Upper lobe of left lung (tissue), 6 donors: ENCODE measurements around the gene C1orf232. TPM values are rescaled to one million over a fixed set of nuclear protein-coding genes. Genes with fewer than 3 reads are reported as not detected.

Experiments
- ATAC-seq, 2 donors: fragments of 200-7000 bp; cut with Tn5 transposase; one replicate each; pipeline ENCODE4 v1.9.1; 2022; ENCODE audit warnings: mild to moderate bottlenecking in 2 of 2, moderate library complexity in 2 of 2; ENCODE audit not compliant: low FRiP score in 2 of 2
- DNase-seq, 2 donors: peaks; one replicate each; pipeline ENCODE4 v3.0.0-alpha.2; 2019 to 2020
- H3K27ac ChIP-seq, 4 donors: fragments of 200-600 bp; sonication (generic); one replicate each; pipeline ENCODE4 v1.5.1; 2016 to 2019
- H3K27me3 ChIP-seq, 4 donors: fragments of 200-600 bp; sonication (generic); one replicate each; pipeline ENCODE4 v1.5.1; 2017 to 2019
- H3K36me3 ChIP-seq, 4 donors: fragments of 200-600 bp; sonication (generic); one replicate each; pipeline ENCODE4 v1.5.1; 2016 to 2019
- H3K4me1 ChIP-seq, 4 donors: fragments of 200-600 bp; sonication (generic); one replicate each; pipeline ENCODE4 v1.5.1; 2018 to 2019
- H3K4me3 ChIP-seq, 4 donors: fragments of 200-600 bp; sonication (generic); one replicate each; pipeline ENCODE4 v1.5.1; 2017 to 2019; ENCODE audit warnings: mild to moderate bottlenecking in 2 of 4, moderate library complexity in 1 of 4
- H3K9me3 ChIP-seq, 4 donors: fragments of 200-600 bp; sonication (generic); one replicate each; pipeline ENCODE4 v1.5.1; 2018 to 2019
- EP300 ChIP-seq, 4 donors: sonication (generic); formaldehyde crosslinking; IDR thresholded peaks; one replicate each; pipeline ENCODE4 v1.5.1; 2017; ENCODE audit warnings: antibody characterized with exemption in 4 of 4, control low read depth in 2 of 4
- POLR2A ChIP-seq, 4 donors: fragments of 450-650 bp; IDR thresholded peaks; one replicate each; pipeline ENCODE4 v1.5.1; 2016 to 2017; ENCODE audit warnings: antibody characterized with exemption in 4 of 4, mild to moderate bottlenecking in 2 of 4
- POLR2AphosphoS5 ChIP-seq, 2 donors: sonication (generic); formaldehyde crosslinking; IDR thresholded peaks; one replicate each; pipeline ENCODE4 v1.5.1; 2017; ENCODE audit warnings: antibody characterized with exemption in 2 of 2
- WGBS, 2 donors: methylation state at CpG; one replicate each; pipeline ENCODE4 v1.1.5; 2017 to 2018; 5-methylcytosine and 5-hydroxymethylcytosine counted together
- total RNA-seq, 6 donors: library from RNA; depleted of rRNA in 4 of 6; stranded (reverse); fragments of >200 nt in 4 of 6; gene quantifications; one replicate each; pipeline versions ENCODE4 v1.1.0 to v1.2.1, GENCODE V29; 2016 to 2021
- TF ChIP-seq, protein P1 (sequence below), 6 experiments: fragments of 450-650 bp in 4 of 6; fragments of 200-600 bp in 2 of 6; sonication (generic) in 2 of 6; IDR thresholded peaks; one replicate each; pipeline ENCODE4 v1.5.1; 2016 to 2019; ENCODE audit warnings: antibody characterized with exemption in 6 of 6
- donor health status: DM: no; HTN: no; CAD: no; lungs with moderate emphysema.
- donor health status: DM: no; HTN: yes; CAD: no; lungs with severe emphysema.

Gene C1orf232
- total RNA-seq, 6 donors from 2014 or later, result not detected

DNA sequence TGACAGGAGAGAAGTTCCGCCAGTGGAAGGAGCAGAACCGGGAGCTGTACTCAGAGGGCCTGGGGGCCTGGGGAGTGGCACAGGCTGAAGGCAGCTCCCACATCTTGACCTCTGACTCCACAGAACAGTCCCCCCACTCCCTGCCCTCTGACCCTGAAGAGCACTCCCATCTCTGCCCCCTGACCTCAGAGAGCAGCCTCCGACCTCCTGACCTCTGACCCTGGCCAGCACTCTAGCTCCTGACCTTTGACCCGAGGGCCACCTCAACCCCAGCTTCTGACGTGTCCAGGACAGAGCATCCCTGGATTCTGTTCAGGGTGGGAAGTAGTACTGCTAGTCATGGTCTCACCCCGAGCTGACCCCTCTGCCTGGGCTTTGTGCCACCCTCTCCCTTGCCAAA, 20.6 kb upstream of the C1orf232 start:
- DNase-seq (no peak), ATAC-seq (no peak)
- Histone ChIP-seq H3K27me3 (no peaks in the 10 kb centered on the region), H3K4me1 (no peaks in the 10 kb centered on the region), H3K27ac (no peak overlapping the region), H3K36me3 (peaks cover 0 to 18% (median 2%) of the 10 kb centered on the region in 4 donors), H3K9me3 (no peaks in the 10 kb centered on the region), H3K4me3 (no peak overlapping the region)
- TF ChIP-seq POLR2AphosphoS5 (IDR thresholded peaks at IDR 0.05), result no peak
- 79 to 90% methylated on average over 2 to 6 of the region's 6 CpGs for WGBS, 2 donors

DNA sequence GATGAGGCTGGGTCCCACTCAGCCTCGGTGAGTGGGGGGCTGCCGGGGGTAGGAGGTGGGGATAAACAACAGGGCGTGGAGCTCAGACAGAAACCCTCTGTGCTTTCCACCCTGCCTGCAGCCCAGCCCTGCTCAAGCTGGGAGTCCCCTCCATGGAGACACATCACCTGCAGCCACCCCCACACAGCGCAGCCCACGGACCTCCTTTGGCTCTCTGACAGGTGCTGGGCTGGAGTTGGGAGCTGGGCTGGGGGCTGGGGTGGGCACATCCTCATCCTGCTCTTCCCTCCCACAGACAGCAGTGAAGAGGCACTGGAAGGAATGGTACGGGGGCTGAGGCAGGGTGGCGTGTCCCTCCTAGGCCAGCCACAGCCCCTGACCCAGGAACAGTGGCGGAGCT, 19.7 kb upstream of the C1orf232 start:
- 96 to 100% methylated on average over 6 to 8 of the region's 8 CpGs for WGBS, 2 donors
- ATAC-seq, result peak in 1 of 2 donors; percentile 6
- Histone ChIP-seq H3K4me3 (no peak overlapping the region), H3K27me3 (no peaks in the 10 kb centered on the region), H3K27ac (no peak overlapping the region), H3K4me1 (no peaks in the 10 kb centered on the region), H3K36me3 (peaks cover 0 to 18% (median 3%) of the 10 kb centered on the region in 4 donors), H3K9me3 (no peaks in the 10 kb centered on the region)
- TF ChIP-seq POLR2AphosphoS5 (IDR thresholded peaks at IDR 0.05) (no peak), EP300 (IDR thresholded peaks at IDR 0.05) (no peak), POLR2A (IDR thresholded peaks at IDR 0.05) (no peak)
- TF ChIP-seq, protein P1, sequence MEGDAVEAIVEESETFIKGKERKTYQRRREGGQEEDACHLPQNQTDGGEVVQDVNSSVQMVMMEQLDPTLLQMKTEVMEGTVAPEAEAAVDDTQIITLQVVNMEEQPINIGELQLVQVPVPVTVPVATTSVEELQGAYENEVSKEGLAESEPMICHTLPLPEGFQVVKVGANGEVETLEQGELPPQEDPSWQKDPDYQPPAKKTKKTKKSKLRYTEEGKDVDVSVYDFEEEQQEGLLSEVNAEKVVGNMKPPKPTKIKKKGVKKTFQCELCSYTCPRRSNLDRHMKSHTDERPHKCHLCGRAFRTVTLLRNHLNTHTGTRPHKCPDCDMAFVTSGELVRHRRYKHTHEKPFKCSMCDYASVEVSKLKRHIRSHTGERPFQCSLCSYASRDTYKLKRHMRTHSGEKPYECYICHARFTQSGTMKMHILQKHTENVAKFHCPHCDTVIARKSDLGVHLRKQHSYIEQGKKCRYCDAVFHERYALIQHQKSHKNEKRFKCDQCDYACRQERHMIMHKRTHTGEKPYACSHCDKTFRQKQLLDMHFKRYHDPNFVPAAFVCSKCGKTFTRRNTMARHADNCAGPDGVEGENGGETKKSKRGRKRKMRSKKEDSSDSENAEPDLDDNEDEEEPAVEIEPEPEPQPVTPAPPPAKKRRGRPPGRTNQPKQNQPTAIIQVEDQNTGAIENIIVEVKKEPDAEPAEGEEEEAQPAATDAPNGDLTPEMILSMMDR (IDR thresholded peaks at IDR 0.05), result no peak
- no peak for DNase-seq

DNA sequence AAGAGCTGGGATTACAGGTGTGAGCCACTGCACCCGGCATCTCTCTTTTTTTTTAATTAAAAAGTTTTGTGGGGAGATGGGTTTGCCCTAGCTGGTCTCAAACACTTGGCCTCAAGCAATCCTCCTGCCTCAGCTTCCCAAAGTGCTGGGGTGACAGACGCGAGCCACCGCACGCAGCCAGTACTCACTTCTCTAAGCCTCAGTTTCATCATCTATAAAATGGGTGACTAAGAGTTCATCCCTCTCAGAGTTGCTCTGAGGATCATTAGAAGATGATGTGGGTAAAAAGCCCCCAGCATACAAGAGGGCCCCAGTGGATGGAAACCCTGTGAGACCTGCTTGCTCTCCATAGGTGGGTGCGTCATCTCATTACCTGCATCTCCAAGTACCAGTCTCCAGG, 19.1 kb upstream of the C1orf232 start:
- WGBS, 2 donors, result 93 to 96% methylated on average over 6 of the region's 6 CpGs
- Histone ChIP-seq H3K36me3 (peaks cover 0 to 22% (median 5%) of the 10 kb centered on the region in 4 donors), H3K9me3 (no peaks in the 10 kb centered on the region), H3K4me1 (no peaks in the 10 kb centered on the region), H3K27ac (no peak overlapping the region), H3K4me3 (no peak overlapping the region), H3K27me3 (no peaks in the 10 kb centered on the region)
- TF ChIP-seq EP300 (IDR thresholded peaks at IDR 0.05) (no peak), POLR2AphosphoS5 (IDR thresholded peaks at IDR 0.05) (no peak), POLR2A (IDR thresholded peaks at IDR 0.05) (no peak)
- TF ChIP-seq, protein P1 (IDR thresholded peaks at IDR 0.05), result no peak
- ATAC-seq (no peak), DNase-seq (no peak)

DNA sequence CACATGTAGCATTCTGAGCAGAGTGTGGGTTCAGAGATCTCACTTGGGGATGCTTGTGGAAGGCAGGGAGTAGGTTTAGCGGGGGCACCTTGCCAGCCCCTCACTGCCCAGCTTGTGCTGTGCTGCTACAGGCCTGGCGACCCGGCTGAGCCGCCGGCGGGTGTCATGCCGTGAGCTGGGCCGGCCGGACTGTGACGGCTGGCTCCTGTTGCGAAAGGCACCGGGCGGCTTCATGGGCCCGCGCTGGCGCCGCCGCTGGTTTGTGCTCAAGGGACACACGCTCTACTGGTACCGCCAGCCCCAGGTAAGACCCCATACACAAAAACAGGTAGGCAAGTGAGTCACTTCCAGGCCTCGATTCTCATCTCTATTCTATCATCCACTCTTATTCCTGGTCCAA, 16.1 kb upstream of the C1orf232 start:
- Histone ChIP-seq H3K4me1 (no peaks in the 10 kb centered on the region), H3K4me3 (no peak overlapping the region), H3K36me3 (peaks cover 0 to 30% (median 15%) of the 10 kb centered on the region in 4 donors), H3K27ac (no peak overlapping the region), H3K27me3 (no peaks in the 10 kb centered on the region), H3K9me3 (no peaks in the 10 kb centered on the region)
- TF ChIP-seq EP300 (IDR thresholded peaks at IDR 0.05) (no peak), POLR2AphosphoS5 (IDR thresholded peaks at IDR 0.05) (no peak), POLR2A (IDR thresholded peaks at IDR 0.05) (no peak)
- TF ChIP-seq, protein P1 (IDR thresholded peaks at IDR 0.05), result no peak
- 96 to 98% methylated on average over 8 to 18 of the region's 21 CpGs for WGBS, 2 donors
- ATAC-seq, result no peak
- DNase-seq, result peak in 1 of 2 donors; percentile 84

DNA sequence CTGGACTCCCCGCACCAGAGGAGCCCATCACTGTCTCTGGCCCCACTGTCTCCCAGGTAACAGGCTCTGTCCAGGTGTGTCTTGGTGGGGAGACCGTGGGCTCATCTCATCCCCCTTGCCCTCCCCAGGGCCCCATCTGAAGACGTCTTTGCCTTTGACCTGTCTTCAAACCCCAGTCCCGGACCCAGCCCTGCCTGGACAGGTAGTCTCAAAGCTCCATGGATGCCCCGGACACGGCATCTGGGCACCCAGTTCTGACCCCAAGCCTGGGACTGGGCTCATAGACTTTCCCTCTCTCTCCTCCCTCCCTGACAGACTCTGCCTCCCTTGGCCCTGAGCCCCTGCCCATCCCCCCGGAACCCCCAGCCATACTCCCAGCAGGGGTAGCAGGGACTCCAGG, 15.3 kb upstream of the C1orf232 start:
- Histone ChIP-seq H3K27me3 (no peaks in the 10 kb centered on the region), H3K36me3 (peaks cover 0 to 30% (median 13%) of the 10 kb centered on the region in 4 donors), H3K4me3 (no peak overlapping the region), H3K4me1 (no peaks in the 10 kb centered on the region), H3K27ac (no peak overlapping the region), H3K9me3 (no peaks in the 10 kb centered on the region)
- WGBS, 2 donors, result 94 to 97% methylated on average over 7 of the region's 7 CpGs
- no peak for ATAC-seq
- no peak for TF ChIP-seq EP300 (IDR thresholded peaks at IDR 0.05)
- no peak for TF ChIP-seq POLR2AphosphoS5 (IDR thresholded peaks at IDR 0.05)
- TF ChIP-seq, protein P1 (IDR thresholded peaks at IDR 0.05), result no peak
- TF ChIP-seq POLR2A (IDR thresholded peaks at IDR 0.05), result no peak
- no peak for DNase-seq
